HCT116 (cell line): ENCODE measurements around the gene ANKRD39. TPM values are rescaled to one million over a fixed set of nuclear protein-coding genes. Genes with fewer than 3 reads are reported as not detected.

Source experiments
- ATAC-seq: fragments of 200-7000 bp; cut with Tn5 transposase; 2 replicates; pipeline ENCODE4 v1.9.1; 2020; ENCODE audit warnings: mild to moderate bottlenecking, moderate library complexity
- BruUV-seq: library from RNA; stranded (reverse); fragments of 400-500 nt; replicated peaks from 2 replicates; lab custom pipeline; 2021; lab: Mats Ljungman, UMichigan
- CTCF ChIA-PET: fragments of 300-600 bp; sonication (Branson Sonifier 250); formaldehyde crosslinking; loops from one replicate; lab custom pipeline; 2021; ENCODE audit warnings: antibody characterized with exemption; lab: Charles Lee
- POLR2A ChIA-PET: fragments of 300-600, 350-600 bp; sonication (Branson Sonifier 250); formaldehyde crosslinking; loops from one replicate; lab custom pipeline; 2021; ENCODE audit warnings: antibody characterized with exemption; lab: Charles Lee
- RAD21 ChIA-PET, 2 experiments: fragments of 300-600 bp; sonication (Branson Sonifier 250); formaldehyde crosslinking; loops; one replicate each; lab custom pipeline; 2023; ENCODE audit warnings: low total read pairs in 2 of 2; ENCODE audit not compliant: uncharacterized antibody in 2 of 2, unreplicated experiment in 2 of 2, low non-redundant PET in 1 of 2; lab: Charles Lee
- DNase-seq: peaks from one replicate; pipeline ENCODE4 v3.0.0-alpha.2; 2010; ENCODE audit warnings: low read depth, low spot score
- H2AFZ ChIP-seq: fragments of 200-600 bp; shearing (Covaris generic), sonication (generic); 2 replicates; pipeline ENCODE4 v1.6.1; 2017; ENCODE audit warnings: low read depth, mixed run types, mixed read lengths, antibody characterized with exemption, low read length; ENCODE audit not compliant: poor library complexity, severe bottlenecking
- H3K27ac ChIP-seq: 2 replicates; pipeline ENCODE4 v1.5.1; 2012; ENCODE audit warnings: low read depth, low read length
- H3K27me3 ChIP-seq: fragments of 200-600 bp; sonication (generic); 2 replicates; pipeline ENCODE4 v1.6.1; 2016; ENCODE audit warnings: mixed run types, low read length, mixed read lengths; ENCODE audit not compliant: insufficient read depth
- H3K36me3 ChIP-seq, 2 experiments: fragments of 200-500 bp in 1 of 2; fragments of 200-600 bp in 1 of 2; sonication (Bioruptor generic) in 1 of 2; sonication (generic) in 1 of 2; 2 replicates each; pipeline versions ENCODE4 v1.5.1 to v1.6.1; 2014 to 2016; ENCODE audit warnings: low read length in 2 of 2, inconsistent platforms in 1 of 2, mixed read lengths in 1 of 2, mixed run types in 1 of 2; ENCODE audit not compliant: insufficient read depth in 2 of 2, control insufficient read depth in 1 of 2
- H3K4me1 ChIP-seq, 2 experiments: fragments of 200-600 bp in 1 of 2; sonication (generic) in 1 of 2; 2 replicates each; pipeline versions ENCODE4 v1.5.1 to v1.6.1; 2012 to 2017; ENCODE audit warnings: low read length in 2 of 2, inconsistent platforms in 1 of 2, mild to moderate bottlenecking in 1 of 2, mixed read lengths in 1 of 2, mixed run types in 1 of 2, moderate library complexity in 1 of 2; ENCODE audit not compliant: insufficient read depth in 2 of 2, control insufficient read depth in 1 of 2
- H3K4me2 ChIP-seq: fragments of 200-600 bp; sonication (generic); 2 replicates; pipeline ENCODE4 v1.6.1; 2017; ENCODE audit warnings: mixed run types, low read length, mixed read lengths
- H3K4me3 ChIP-seq, 2 experiments: fragments of 200-600 bp in 1 of 2; sonication (generic) in 1 of 2; replicated peaks in 1 of 2; 2 replicates each; pipeline ENCODE4 v1.5.1; 2011 to 2016; ENCODE audit warnings: low read length in 2 of 2, control low read depth in 1 of 2, low read depth in 1 of 2, mild to moderate bottlenecking in 1 of 2, mixed read lengths in 1 of 2, mixed run types in 1 of 2
- H3K79me2 ChIP-seq: fragments of 200-600 bp; sonication (generic); 2 replicates; pipeline ENCODE4 v1.6.1; 2017; ENCODE audit warnings: mild to moderate bottlenecking, mixed run types, low read length, moderate library complexity, mixed read lengths; ENCODE audit not compliant: insufficient read depth
- H3K9ac ChIP-seq: fragments of 200-600 bp; sonication (generic); 2 replicates; pipeline ENCODE4 v1.6.1; 2016; ENCODE audit warnings: low read length, mixed read lengths
- H3K9me2 ChIP-seq: fragments of 200-600 bp; sonication (generic), shearing (Covaris generic); 2 replicates; pipeline ENCODE4 v1.6.1; 2017; ENCODE audit warnings: mixed run types, mild to moderate bottlenecking, moderate library complexity; ENCODE audit not compliant: insufficient read depth
- H3K9me3 ChIP-seq, 2 experiments: fragments of 200-500 bp in 1 of 2; fragments of 200-600 bp in 1 of 2; sonication (Bioruptor generic) in 1 of 2; sonication (generic) in 1 of 2; 2 replicates each; pipeline ENCODE4 v1.6.1; 2014 to 2017; ENCODE audit warnings: low read length in 2 of 2, mixed read lengths in 2 of 2, inconsistent platforms in 1 of 2, low read depth in 1 of 2, mild to moderate bottlenecking in 1 of 2, mixed run types in 1 of 2, moderate library complexity in 1 of 2; ENCODE audit not compliant: control insufficient read depth in 1 of 2, insufficient read depth in 1 of 2
- H4K20me1 ChIP-seq: fragments of 200-600 bp; sonication (generic), shearing (Covaris generic); 2 replicates; pipeline ENCODE4 v1.6.1; 2017; ENCODE audit warnings: mixed run types, mild to moderate bottlenecking, moderate library complexity; ENCODE audit not compliant: insufficient read depth
- CEBPB ChIP-seq: IDR thresholded peaks from 2 replicates; pipeline ENCODE4 v1.6.1; 2012; ENCODE audit warnings: low read depth
- JUND ChIP-seq: IDR thresholded peaks from 2 replicates; pipeline ENCODE4 v1.6.1; 2012
- MAX ChIP-seq: IDR thresholded peaks from 2 replicates; pipeline ENCODE4 v1.6.1; 2012
- POLR2AphosphoS5 ChIP-seq: IDR thresholded peaks from 2 replicates; pipeline ENCODE4 v1.6.1; 2011; ENCODE audit warnings: mild to moderate bottlenecking, low read depth, low read length, moderate library complexity
- RAD21 ChIP-seq: IDR thresholded peaks from 2 replicates; pipeline ENCODE4 v1.6.1; 2012; ENCODE audit warnings: low read depth, mild to moderate bottlenecking
- TCF7L2 ChIP-seq: IDR thresholded peaks from 2 replicates; pipeline ENCODE4 v1.7.0; 2011; ENCODE audit warnings: borderline replicate concordance, inconsistent platforms; ENCODE audit not compliant: insufficient read depth, insufficient read length; ENCODE audit errors: extremely low read depth
- YY1 ChIP-seq: IDR thresholded peaks from 2 replicates; pipeline ENCODE4 v1.6.1; 2011; ENCODE audit warnings: low read length, low read depth, moderate library complexity, mild to moderate bottlenecking; ENCODE audit not compliant: insufficient replicate concordance; ENCODE audit errors: extremely low read depth
- intact Hi-C: fragments of 100-400 bp; cut with micrococcal nuclease; formaldehyde crosslinking; loops from 2 replicates; pipeline ENCODE4 v1.10.0; 2022
- total RNA-seq: library from RNA; stranded (reverse); gene quantifications from one replicate; pipeline ENCODE4 v1.2.1, GENCODE V29; 2021; ENCODE audit not compliant: unreplicated experiment
- TF ChIP-seq, protein P1 (sequence below): IDR thresholded peaks from 2 replicates; pipeline ENCODE4 v1.6.1; 2012; ENCODE audit warnings: low read depth

The ANKRD39 gene
- total RNA-seq, 1 experiment from 2014 or later, result 24.2 TPM

DNA sequence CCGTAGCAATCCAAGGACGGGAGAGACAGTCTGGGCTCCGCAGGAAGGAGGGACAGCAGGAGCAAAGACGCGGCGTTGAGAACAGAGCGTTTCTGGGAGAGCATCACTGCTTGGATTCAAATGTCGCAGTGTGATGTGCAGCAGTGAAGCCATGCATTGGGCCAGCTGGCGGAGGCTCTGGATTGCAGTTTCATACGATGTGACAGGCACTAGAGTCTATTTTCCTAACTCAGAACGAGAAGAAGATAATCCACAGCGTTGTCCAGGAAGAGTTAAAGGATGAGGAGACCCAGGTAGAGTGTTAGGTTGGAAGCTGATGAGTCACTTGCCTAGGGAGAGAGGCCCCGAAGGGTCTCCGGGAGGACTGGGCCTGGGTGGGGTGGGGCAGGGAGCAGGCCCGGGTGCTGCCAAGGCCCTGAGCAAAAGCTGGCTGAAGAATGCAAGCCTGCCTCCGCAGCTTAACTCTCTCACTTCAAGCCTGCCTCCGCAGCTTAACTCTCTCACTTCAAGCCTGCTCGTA lies 29.7 kb upstream of the ANKRD39 start:
- no peaks in the 10 kb centered on the region for H3K9me2 ChIP-seq
- H4K20me1 ChIP-seq, result no peaks in the 10 kb centered on the region
- BruUV-seq, result no TSS peak
- H2AFZ ChIP-seq, result no peak overlapping the region
- no peaks in the 10 kb centered on the region for H3K27me3 ChIP-seq
- POLR2A ChIA-PET, result no interaction called here
- H3K9me3 ChIP-seq, result no peaks in the 10 kb centered on the region
- TF ChIP-seq, protein P1, sequence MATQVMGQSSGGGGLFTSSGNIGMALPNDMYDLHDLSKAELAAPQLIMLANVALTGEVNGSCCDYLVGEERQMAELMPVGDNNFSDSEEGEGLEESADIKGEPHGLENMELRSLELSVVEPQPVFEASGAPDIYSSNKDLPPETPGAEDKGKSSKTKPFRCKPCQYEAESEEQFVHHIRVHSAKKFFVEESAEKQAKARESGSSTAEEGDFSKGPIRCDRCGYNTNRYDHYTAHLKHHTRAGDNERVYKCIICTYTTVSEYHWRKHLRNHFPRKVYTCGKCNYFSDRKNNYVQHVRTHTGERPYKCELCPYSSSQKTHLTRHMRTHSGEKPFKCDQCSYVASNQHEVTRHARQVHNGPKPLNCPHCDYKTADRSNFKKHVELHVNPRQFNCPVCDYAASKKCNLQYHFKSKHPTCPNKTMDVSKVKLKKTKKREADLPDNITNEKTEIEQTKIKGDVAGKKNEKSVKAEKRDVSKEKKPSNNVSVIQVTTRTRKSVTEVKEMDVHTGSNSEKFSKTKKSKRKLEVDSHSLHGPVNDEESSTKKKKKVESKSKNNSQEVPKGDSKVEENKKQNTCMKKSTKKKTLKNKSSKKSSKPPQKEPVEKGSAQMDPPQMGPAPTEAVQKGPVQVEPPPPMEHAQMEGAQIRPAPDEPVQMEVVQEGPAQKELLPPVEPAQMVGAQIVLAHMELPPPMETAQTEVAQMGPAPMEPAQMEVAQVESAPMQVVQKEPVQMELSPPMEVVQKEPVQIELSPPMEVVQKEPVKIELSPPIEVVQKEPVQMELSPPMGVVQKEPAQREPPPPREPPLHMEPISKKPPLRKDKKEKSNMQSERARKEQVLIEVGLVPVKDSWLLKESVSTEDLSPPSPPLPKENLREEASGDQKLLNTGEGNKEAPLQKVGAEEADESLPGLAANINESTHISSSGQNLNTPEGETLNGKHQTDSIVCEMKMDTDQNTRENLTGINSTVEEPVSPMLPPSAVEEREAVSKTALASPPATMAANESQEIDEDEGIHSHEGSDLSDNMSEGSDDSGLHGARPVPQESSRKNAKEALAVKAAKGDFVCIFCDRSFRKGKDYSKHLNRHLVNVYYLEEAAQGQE, result no peak
- TF ChIP-seq POLR2AphosphoS5 (no peak), JUND (no peak), MAX (no peak), TCF7L2 (no peak), YY1 (no peak), CEBPB (no peak), RAD21 (no peak)
- RAD21 ChIA-PET, result no interaction called here
- H3K79me2 ChIP-seq, result no peaks in the 10 kb centered on the region
- CTCF ChIA-PET, result no interaction called here
- no peak for ATAC-seq
- no peak for DNase-seq
- H3K4me2 ChIP-seq, result no peak overlapping the region
- intact Hi-C loops, result no loop called here
- peaks cover 0 to 8% of the 10 kb centered on the region in 2 experiments; a peak in 1 of 4 replicates for H3K4me1 ChIP-seq
- H3K36me3 ChIP-seq, result no peaks in the 10 kb centered on the region
- H3K4me3 ChIP-seq, result no peak overlapping the region
- H3K9ac ChIP-seq, result no peak overlapping the region
- no peak overlapping the region for H3K27ac ChIP-seq
